NCI-H2196 treated with DMSO at 0.1 percent for 48 hours (cell line): ENCODE results near the gene CEP192.
A peak's percentile ranks its signal among the peaks of the same experiment; 100 is the strongest.

Source experiments
- DNase-seq: peaks from one replicate; lab custom pipeline; 2025; ENCODE audit not compliant: unreplicated experiment; lab: John Stamatoyannopoulos, UW

The CEP192 gene

GRCh38 chr18:13099113-13099512, 108.0 kb downstream of the CEP192 start:
- no peak for DNase-seq

GRCh38 chr18:13100942-13101658, 109.9 kb downstream of the CEP192 start:
- DNase-seq = no peak

- DNase-seq = no peak
Measured at GRCh38 chr18:13101659-13102197, 110.6 kb downstream of the CEP192 start.

- DNase-seq = no peak
Measured at GRCh38 chr18:13103366-13103765, 112.2 kb downstream of the CEP192 start.

GRCh38 chr18:13105059-13105458, 113.9 kb downstream of the CEP192 start:
- DNase-seq = no peak

GRCh38 chr18:13107074-13107473, 115.9 kb downstream of the CEP192 start:
- DNase-seq = no peak

- DNase-seq = no peak
Measured at GRCh38 chr18:13108330-13108729, 117.2 kb downstream of the CEP192 start.

- DNase-seq = no peak
Measured at GRCh38 chr18:13110559-13110958, 119.4 kb downstream of the CEP192 start.

GRCh38 chr18:13112982-13113381, 121.8 kb downstream of the CEP192 start:
- DNase-seq = peak; percentile 14

- DNase-seq = no peak
Measured at GRCh38 chr18:13120255-13120654, 129.1 kb downstream of the CEP192 start.

GRCh38 chr18:13120983-13121441, 129.8 kb downstream of the CEP192 start:
- DNase-seq = no peak

GRCh38 chr18:13124411-13124810, 133.2 kb downstream of the CEP192 start:
- DNase-seq = no peak

GRCh38 chr18:13125191-13125590, 134.0 kb downstream of the CEP192 start:
- DNase-seq = no peak

- DNase-seq = no peak
Measured at GRCh38 chr18:13126966-13127598, 135.9 kb downstream of the CEP192 start.

GRCh38 chr18:13131283-13131682, 140.1 kb downstream of the CEP192 start:
- no peak for DNase-seq

GRCh38 chr18:13134551-13135401, 143.6 kb downstream of the CEP192 start:
- no peak for DNase-seq

GRCh38 chr18:13136056-13136903, 145.1 kb downstream of the CEP192 start:
- DNase-seq = no peak

GRCh38 chr18:13136904-13137669, 145.9 kb downstream of the CEP192 start:
- DNase-seq = no peak

GRCh38 chr18:13137670-13138419, 146.7 kb downstream of the CEP192 start:
- peak; percentile 96 for DNase-seq
